GM21723 (cell line): ENCODE data around the gene KRTAP6-3.

Experiments used
- ATAC-seq: cut with Tn5 transposase; IDR thresholded peaks from one replicate; pipeline ENCODE4 v1.9.1; 2021; ENCODE audit warnings: mild to moderate bottlenecking, moderate library complexity; ENCODE audit not compliant: unreplicated experiment

KRTAP6-3 gene

DNA sequence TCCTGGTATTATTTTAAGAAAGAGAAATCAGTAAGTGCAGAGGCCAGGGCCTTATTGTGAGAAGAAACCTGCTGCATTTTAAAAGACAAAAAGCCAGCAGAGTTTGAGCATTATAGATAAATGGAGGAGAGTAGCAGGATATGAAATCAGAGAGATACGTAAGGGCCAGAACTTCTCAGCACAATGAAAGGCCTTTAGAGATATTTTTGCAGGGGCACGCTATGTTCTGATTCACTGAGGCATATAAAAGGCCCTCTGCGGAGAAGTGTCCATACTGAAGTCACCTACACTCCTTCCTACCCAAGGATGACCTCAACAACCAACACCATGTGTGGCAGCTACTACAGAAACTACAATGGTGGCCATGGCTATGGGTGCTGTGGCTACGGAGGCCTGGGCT, at the start of gene KRTAP6-3:
Gene KRTAP6-3, plus strand, starts transcription at position 301 of the 400 bp plus-strand sequence. Its CDS starts 6 bp downstream, at position 307.
- ATAC-seq: no peak

- no peak for ATAC-seq
These were observed 39.5 kb upstream of the KRTAP6-3 start for GRCh38 chr21:30552782-30553181.

DNA sequence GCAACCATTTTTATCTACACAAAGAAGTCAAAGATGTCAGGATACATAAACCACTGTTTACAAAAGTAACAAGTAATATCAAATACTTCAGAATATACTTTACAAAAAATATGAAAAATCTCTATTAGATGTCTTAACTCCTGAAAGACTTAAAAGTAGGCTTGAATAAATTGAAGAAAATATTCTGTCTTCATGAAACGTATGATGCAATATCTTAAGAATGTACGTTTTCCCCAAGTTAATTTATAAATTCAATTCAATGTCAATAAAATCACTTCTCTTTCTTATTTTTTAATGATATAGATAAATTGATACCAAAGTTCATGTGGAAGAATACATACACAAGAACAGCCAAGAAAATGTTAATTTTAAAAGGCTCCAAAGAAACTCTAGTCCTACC, 37.1 kb upstream of the KRTAP6-3 start:
- no peak for ATAC-seq

GRCh38 chr21:30561264-30561895, 30.9 kb upstream of the KRTAP6-3 start, which contains the start of gene KRTAP19-7:
Gene KRTAP19-7 (minus strand): TSS chr21:30561314. CDS start chr21:30561289, 25 bp downstream.
- ATAC-seq: no peak

GRCh38 chr21:30561957-30562356, 30.3 kb upstream of the KRTAP6-3 start:
- no peak for ATAC-seq

- no peak for ATAC-seq
These were observed 29.2 kb upstream of the KRTAP6-3 start for GRCh38 chr21:30563072-30563471.

GRCh38 chr21:30563630-30564029, 28.6 kb upstream of the KRTAP6-3 start:
- ATAC-seq: no peak

DNA sequence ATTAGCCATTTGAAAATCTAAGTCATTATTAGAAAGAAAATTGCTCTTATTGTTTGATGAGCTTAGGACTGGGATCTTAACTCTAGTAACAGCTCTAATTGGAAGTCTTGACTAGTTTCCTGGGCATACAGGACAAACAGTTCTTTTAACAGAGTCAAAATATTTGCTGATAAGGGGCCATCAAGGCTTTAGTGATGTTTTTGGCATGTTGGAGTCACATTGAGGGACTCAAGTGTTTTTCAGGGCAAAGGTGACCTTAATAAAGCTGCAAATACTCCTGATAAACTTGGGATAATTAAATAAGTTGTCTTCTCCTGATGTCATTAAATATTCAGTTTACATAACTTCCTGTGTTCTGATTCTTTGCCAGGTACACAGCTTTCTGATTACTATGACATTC, 24.6 kb upstream of the KRTAP6-3 start:
- ATAC-seq: no peak

DNA sequence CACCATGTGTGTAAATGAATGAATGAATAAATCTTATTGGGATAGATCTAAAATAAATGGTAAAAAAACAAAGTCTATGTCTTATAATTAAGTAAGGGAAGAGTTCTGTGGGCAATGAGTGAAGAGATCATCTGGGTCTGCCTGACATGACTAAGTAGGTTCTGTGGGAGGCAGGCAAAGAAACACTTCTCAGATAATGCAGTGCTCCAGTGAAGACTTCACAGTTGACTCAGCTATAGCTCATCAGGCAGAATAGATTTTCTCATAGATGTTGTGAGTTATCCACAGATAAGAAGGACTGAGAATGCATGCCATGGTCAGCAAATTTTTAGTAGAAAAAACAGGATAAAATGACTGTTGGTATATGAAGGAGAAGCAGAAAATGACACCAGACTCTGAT, 14.5 kb upstream of the KRTAP6-3 start:
- ATAC-seq: no peak

- ATAC-seq: no peak
These were observed 12.9 kb upstream of the KRTAP6-3 start for GRCh38 chr21:30579346-30579745.

DNA sequence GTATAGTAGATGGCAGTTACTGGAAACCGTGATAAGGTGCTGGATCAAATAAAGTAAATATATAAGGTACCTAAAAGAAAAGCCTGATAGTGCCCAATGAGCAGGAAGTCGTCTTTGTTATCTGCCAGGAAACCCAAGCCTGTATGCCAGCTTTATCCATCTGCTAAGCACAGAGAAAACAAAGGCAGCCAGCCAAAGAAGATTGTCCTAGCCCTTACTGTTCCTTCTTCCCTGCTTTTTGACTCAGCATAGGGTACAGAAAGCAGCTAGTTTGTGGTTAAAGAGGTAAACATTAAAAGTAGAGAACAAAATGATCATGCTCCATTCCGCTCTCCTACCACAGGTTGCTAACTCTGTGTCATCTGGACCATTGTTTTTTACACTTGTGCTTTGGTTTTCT, 12.1 kb upstream of the KRTAP6-3 start:
- ATAC-seq: no peak

GRCh38 chr21:30582870-30583269, 9.4 kb upstream of the KRTAP6-3 start:
- ATAC-seq: no peak

DNA sequence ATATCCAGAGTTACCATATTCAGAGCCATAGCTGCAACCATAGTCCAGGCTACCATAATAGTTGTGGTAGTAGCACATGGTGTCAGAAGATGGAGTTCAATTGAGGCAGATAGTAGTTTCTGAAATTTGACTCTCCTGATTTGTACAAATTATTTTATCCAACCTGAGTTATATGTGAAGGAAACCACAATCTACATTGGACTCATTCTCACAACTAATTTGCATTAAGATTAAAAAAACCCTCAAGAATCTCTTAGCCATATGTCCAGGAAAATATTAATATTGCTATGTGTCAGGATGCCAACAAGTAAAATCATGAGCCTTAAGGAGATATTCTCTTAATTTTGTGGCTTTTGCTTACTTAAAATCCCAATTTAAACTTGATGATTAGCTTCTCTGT, 1.9 kb upstream of the KRTAP6-3 start, which contains the start of gene KRTAP22-2:
Gene KRTAP22-2, minus strand, starts transcription at position 101 of the 400 bp plus-strand sequence.
- ATAC-seq: no peak

DNA sequence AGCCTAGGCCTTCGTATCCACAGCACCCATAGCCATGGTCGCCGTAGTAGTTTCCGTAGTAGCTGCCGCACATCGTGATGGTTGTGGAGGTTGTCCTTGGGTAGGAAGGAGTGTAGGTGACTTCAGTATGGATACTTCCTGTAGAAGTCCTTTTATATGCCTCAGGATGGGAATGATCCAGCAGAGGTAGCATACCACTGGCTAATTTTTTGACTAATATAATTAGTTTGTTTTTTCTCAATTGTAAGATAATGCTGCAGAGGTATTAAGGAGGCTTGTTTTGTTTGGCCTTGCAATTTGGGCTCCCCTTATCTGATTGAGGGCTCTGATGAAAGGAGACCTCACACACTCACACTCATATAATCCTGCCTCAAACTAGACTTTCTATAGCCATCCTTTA, 6.6 kb downstream of the KRTAP6-3 start, which contains the start of gene KRTAP6-2:
Gene KRTAP6-2, minus strand, starts transcription at position 101 of the 400 bp plus-strand sequence. Its CDS starts 28 bp downstream, at position 73.
- no peak for ATAC-seq

DNA sequence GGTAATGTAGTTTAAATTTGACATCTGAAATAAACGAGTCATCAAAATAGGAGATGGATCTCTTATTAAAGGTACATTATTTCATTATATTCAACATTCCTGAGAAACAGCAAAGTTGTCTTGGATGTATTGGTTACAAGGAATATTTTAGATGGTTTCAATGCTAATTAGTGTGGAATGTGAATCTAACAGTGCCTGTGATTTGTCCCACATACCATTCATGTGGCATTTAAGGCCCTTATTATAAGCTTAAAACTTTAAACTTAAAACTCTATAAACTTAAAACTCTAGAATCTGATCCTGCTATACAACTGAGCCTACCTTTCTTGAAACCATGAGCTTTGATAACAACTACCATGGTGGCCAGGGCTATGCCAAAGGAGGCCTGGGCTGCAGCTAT, 8.5 kb downstream of the KRTAP6-3 start, which contains the start of gene KRTAP22-1:
Gene KRTAP22-1, plus strand, starts transcription at position 301 of the 400 bp plus-strand sequence.
- no peak for ATAC-seq

DNA sequence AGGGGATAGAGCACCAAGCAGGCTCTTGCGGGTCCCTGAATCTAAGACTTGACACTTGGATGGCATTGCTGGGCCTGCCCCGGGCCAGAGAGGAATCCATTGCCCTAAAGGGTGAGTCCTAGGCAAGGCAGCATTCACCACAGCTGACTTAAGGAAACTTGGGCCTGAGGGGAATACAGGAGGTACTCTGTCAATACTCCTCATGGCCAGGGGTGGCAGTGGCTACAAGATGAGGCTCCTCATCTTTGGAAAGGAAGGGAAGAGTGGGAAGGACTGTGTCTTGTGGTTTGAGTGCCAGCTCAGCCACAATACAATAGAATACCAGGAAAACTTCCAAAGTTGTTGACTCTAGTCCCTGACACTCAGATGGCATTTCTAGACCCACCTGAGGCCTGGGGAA, 13.7 kb downstream of the KRTAP6-3 start:
- ATAC-seq: no peak

GRCh38 chr21:30612132-30612531, 19.9 kb downstream of the KRTAP6-3 start:
- no peak for ATAC-seq

DNA sequence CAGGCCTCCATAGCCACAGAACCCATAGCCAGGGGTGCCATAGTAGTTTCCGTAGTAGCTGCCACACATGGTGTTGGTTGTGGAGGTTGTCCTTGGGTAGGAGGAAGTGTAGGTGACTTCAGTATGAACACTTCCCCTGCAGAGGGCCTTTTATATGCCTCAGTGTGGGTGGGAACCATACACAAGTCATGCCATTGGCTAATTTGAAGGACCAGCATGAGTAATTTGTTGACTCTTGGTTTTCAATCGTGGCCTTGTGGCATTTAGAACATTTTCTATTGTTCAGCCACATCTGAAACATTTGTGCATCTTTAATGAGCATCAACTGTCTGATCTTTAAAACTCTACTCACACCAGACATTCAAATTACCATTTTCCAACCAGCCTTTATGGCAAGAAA, 21.6 kb downstream of the KRTAP6-3 start, which contains the start of gene KRTAP6-1:
Gene KRTAP6-1, minus strand, starts transcription at position 95 of the 400 bp plus-strand sequence. Its CDS starts 26 bp downstream, at position 69.
- ATAC-seq: no peak

DNA sequence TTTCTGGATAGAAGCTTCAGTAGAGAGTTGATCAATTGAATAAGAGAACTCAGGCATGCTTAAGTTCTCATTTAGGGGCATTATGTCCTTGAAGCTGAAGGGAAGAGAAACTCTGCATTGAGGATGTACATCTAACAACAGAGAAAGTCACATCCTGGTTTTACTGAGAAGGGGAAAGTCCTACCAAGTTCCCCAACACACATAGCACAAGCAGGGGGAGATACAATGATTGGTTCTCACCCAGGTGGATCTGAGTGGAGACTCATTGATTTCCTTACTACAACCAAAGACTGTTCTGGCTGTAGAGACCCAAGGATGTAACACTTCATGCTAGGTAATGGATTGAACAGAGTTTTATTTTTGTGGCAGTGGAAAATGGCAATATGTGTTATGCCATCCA, 23.0 kb downstream of the KRTAP6-3 start:
- no peak for ATAC-seq

DNA sequence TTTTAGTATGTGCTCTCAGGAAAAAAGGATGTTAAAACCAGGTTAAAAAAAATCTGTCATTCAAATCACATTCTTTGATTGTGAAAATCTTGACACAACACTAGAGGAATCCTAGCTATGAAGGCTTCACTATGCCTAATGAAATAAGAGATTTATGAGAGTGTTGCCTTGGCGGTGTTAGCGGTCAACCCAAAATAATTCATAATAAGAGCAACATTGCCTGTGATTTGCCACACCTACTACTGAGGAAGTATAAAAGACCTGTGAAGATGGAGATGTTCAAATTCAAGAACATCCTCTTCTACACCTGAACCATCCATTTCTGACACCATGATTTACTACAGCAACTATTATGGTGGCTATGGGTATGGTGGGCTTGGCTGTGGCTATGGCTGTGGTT, 23.9 kb downstream of the KRTAP6-3 start, which contains the start of gene KRTAP20-1:
Gene KRTAP20-1, plus strand, starts transcription at position 301 of the 400 bp plus-strand sequence. Its CDS starts 30 bp downstream, at position 331.
- no peak for ATAC-seq

DNA sequence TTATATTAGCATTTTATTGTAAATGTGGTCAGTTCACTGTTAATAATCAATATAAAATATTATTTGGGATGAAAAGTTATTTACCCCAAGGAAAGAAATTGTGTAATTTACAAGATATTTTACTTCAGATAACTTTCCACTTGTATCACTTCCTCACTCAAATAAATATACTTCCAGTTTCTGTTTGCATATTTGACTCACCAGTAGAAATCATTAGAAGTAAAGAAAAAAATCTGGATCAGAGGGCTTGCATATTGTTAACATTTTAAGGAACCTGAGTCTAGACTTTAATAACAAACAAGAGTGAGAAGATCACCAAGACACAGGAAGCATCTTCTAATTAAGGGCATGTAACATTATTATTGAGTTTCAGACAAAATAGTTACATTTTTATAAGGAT, 27.8 kb downstream of the KRTAP6-3 start:
- no peak for ATAC-seq

- ATAC-seq: no peak
These were observed 28.3 kb downstream of the KRTAP6-3 start, which contains the start of gene KRTAP20-4 for GRCh38 chr21:30620522-30620921. Gene KRTAP20-4 (plus strand): TSS chr21:30620627.
